Lower lobe of right lung (tissue), 2 donors: ENCODE measurements around the gene FAM124B. TPM values are rescaled to one million over a fixed set of nuclear protein-coding genes. Genes with fewer than 3 reads are reported as not detected.
A peak's percentile ranks its signal among the peaks of the same experiment; 100 is the strongest.

Experiments used
- ATAC-seq, 2 donors: fragments of 200-7000 bp; cut with Tn5 transposase; one replicate each; pipeline ENCODE4 v1.9.1; 2020 to 2022; ENCODE audit warnings: mild to moderate bottlenecking in 2 of 2, moderate library complexity in 2 of 2
- DNase-seq: peaks from one replicate; pipeline ENCODE4 v3.0.0-alpha.2; 2020
- H3K27ac ChIP-seq: fragments of 200-600 bp; one replicate; pipeline ENCODE4 v1.8.0; 2022
- H3K27me3 ChIP-seq: fragments of 200-600 bp; one replicate; pipeline ENCODE4 v1.8.0; 2022; ENCODE audit warnings: low read depth
- H3K36me3 ChIP-seq: fragments of 200-600 bp; one replicate; pipeline ENCODE4 v1.8.0; 2022; ENCODE audit warnings: mild to moderate bottlenecking
- H3K4me1 ChIP-seq: fragments of 200-600 bp; one replicate; pipeline ENCODE4 v1.8.0; 2022
- H3K4me3 ChIP-seq: fragments of 200-600 bp; one replicate; pipeline ENCODE4 v1.8.0; 2022; ENCODE audit warnings: mild to moderate bottlenecking
- H3K9me3 ChIP-seq: fragments of 200-600 bp; one replicate; pipeline ENCODE4 v1.8.0; 2022
- intact Hi-C: fragments of 100-400 bp; cut with DNase I; formaldehyde crosslinking; loops from one replicate; pipeline ENCODE4 v1.11.0; 2022
- total RNA-seq: library from RNA; stranded (reverse); fragmentation: NEBNext Ultra II Directional; extraction: Animal tissue kit (Norgen Biotek cat#: 25700); gene quantifications from one replicate; pipeline ENCODE4 v1.2.1, GENCODE V29; 2021
- TF ChIP-seq, protein P1 (sequence below): fragments of 200-600 bp; IDR thresholded peaks from one replicate; pipeline ENCODE4 v1.8.0; 2022; ENCODE audit warnings: antibody characterized with exemption, mild to moderate bottlenecking
- donor health status: DM: no; HTN: yes; CAD: no; lungs with severe emphysema.

FAM124B gene
- total RNA-seq, 1 donor from 2014 or later = 4.8 TPM

DNA sequence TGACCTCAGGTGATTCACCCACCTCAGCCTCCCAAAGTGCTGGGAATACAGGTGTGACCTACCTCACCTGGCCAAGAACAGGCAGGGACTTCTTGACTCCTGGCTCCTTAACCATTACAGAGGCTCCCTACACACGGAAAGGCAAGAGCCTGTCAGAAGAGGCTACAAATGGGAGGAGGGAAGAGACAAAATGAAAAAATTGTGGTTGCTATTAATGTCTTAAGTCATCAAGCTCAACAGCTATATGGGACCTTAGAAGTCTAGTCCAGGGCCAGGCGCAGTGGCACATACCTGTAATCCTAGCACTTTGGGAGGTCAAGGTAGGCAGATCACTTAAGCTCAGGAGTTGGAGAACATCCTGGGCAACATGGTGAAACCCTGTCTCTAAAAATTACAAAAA is 11.5 kb upstream of the FAM124B start:
- intact Hi-C loops = no loop called here
- DNase-seq (no peak), ATAC-seq (no peak)
- H3K36me3 ChIP-seq = no peaks in the 10 kb centered on the region
- TF ChIP-seq, protein P1, sequence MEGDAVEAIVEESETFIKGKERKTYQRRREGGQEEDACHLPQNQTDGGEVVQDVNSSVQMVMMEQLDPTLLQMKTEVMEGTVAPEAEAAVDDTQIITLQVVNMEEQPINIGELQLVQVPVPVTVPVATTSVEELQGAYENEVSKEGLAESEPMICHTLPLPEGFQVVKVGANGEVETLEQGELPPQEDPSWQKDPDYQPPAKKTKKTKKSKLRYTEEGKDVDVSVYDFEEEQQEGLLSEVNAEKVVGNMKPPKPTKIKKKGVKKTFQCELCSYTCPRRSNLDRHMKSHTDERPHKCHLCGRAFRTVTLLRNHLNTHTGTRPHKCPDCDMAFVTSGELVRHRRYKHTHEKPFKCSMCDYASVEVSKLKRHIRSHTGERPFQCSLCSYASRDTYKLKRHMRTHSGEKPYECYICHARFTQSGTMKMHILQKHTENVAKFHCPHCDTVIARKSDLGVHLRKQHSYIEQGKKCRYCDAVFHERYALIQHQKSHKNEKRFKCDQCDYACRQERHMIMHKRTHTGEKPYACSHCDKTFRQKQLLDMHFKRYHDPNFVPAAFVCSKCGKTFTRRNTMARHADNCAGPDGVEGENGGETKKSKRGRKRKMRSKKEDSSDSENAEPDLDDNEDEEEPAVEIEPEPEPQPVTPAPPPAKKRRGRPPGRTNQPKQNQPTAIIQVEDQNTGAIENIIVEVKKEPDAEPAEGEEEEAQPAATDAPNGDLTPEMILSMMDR = no peak
- H3K27me3 ChIP-seq = no peaks in the 10 kb centered on the region
- no peak overlapping the region for H3K27ac ChIP-seq
- H3K9me3 ChIP-seq = no peaks in the 10 kb centered on the region
- no peaks in the 10 kb centered on the region for H3K4me1 ChIP-seq
- H3K4me3 ChIP-seq = no peak overlapping the region

DNA sequence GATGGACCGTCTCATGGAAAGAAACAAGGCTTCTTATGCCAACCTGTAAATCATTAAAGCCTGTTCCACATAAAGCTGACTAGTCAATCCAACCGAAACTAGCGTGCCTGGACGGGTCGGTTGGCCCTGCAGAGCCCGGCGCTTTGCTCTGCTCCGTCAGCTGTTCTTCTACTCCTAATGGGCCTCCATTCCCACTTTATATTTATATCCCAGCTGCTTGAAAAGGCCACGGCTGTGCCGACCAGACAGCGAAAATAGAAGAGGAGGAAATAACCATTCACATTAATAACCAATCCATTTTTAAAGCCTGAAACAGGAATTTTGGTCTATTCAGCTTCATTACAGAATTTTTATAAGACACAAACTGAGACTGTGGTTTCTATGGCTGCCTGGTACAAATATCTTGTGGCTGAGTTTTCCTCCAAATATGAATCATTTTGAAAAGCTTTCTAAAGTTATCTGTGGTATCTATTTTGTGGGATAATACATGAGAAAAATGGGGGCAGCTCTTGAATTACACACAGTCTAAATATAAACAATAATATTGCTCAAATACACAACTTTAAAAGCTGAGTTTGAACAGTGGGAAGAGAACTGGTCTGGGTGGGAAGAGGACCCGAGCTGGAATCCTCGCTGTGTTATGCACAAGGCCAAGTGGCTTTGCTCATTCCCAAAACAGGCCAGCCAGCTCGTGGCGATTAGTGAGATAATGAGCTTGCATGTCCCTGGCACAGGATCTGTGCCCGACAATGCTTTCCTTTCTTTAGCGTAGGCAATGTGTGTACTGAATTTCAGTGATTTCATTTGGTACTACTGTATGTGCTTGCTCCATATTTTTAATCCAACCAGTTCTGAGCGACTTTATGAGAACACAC is 10.5 kb upstream of the FAM124B start:
- intact Hi-C loops = no loop called here

DNA sequence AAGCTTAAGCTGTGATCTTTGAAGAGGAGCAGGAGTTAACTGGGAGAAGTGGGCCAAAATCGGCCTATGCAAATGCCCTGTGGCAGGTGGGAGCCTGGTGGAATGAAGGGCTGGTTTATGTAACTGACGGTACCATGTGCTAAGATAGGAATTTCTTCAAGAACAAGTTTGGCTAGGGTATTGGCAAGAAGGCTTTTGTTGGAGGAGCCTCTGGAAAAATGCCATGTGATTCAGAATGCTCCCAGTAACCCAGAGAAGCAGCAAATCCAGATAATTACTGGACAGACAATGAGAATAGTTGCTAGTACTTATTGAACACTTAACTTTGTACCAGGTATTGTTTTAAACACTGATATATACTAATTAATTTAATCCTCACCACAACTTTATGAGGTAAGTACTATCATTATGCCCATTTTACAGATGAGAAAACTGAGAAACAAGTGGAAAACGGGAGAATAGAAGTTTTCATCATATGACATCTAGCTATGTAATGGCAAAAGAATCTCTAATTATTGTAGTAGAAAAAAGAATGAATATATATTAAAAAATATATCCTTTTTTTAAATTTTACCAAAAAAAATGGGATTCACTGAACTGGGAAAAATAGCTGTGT is 9.1 kb upstream of the FAM124B start:
- intact Hi-C loops = no loop called here
- ATAC-seq = no peak
- no peaks in the 10 kb centered on the region for H3K27me3 ChIP-seq
- H3K36me3 ChIP-seq = no peaks in the 10 kb centered on the region
- no peaks in the 10 kb centered on the region for H3K4me1 ChIP-seq
- no peak overlapping the region for H3K27ac ChIP-seq
- no peak overlapping the region for H3K4me3 ChIP-seq
- H3K9me3 ChIP-seq = no peaks in the 10 kb centered on the region
- DNase-seq = no peak
- TF ChIP-seq, protein P1 = no peak

More for the DNA sequence above, 10.5 kb upstream of the FAM124B start:
- Histone ChIP-seq H3K27ac (no peak overlapping the region), H3K27me3 (no peaks in the 10 kb centered on the region), H3K4me1 (no peaks in the 10 kb centered on the region), H3K36me3 (no peaks in the 10 kb centered on the region), H3K9me3 (no peaks in the 10 kb centered on the region), H3K4me3 (no peak overlapping the region)
- TF ChIP-seq, protein P1 = no peak
- ATAC-seq (no peak), DNase-seq (no peak)

DNA sequence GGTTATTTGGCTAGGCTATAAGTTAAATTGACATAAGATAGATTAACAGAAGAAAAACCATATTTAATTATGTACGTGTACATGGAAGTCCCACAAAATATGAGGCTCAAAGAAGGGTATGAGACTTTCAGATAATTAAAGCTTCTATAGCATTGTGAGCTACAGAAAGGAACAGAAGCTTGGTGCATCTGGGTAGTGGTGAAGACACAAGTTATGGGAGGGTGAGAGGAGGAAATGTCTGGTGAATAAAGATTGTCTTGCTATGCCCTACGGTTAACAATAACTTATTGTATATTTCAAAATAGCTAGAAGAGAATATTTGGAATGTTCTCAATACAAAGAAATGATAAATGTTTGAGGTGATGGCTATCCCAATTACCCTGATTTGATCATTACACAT is 6.8 kb upstream of the FAM124B start:
- DNase-seq = no peak
- Histone ChIP-seq H3K4me3 (no peak overlapping the region), H3K36me3 (no peaks in the 10 kb centered on the region), H3K27ac (no peak overlapping the region), H3K4me1 (no peaks in the 10 kb centered on the region), H3K27me3 (no peaks in the 10 kb centered on the region), H3K9me3 (no peaks in the 10 kb centered on the region)
- TF ChIP-seq, protein P1 = no peak
- intact Hi-C loops = no loop called here
- no peak for ATAC-seq

DNA sequence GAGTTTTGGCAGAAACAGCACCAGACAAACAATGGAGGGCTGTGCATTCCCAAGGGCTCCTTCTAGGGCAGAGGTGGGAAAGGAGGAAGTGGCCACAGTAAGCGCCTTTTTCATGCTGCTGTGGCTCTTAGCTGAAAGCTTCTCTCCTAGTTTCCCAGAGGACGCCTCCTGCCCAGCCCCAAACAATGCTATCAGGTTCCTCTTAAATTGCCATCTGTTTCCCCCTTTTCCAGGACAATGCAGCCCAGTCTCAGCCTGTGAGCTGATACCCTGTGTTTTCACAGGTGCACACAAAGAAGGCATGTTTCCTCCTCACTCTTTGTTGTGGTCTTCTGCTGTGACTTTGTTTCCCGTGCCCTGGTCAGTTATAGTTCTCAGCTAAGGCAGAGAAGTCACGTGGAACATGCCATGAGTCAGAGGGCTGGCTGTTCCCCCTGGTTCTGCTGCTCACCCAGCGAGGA is 5.4 kb upstream of the FAM124B start:
- intact Hi-C loops = no loop called here
- no peaks in the 10 kb centered on the region for H3K4me1 ChIP-seq
- no peak overlapping the region for H3K27ac ChIP-seq
- no peaks in the 10 kb centered on the region for H3K27me3 ChIP-seq
- no peaks in the 10 kb centered on the region for H3K36me3 ChIP-seq
- H3K4me3 ChIP-seq = no peak overlapping the region
- TF ChIP-seq, protein P1 = no peak
- no peaks in the 10 kb centered on the region for H3K9me3 ChIP-seq
- ATAC-seq (peak; percentile 23 to 37), DNase-seq (no peak)
